GM12878 (cell line): ENCODE measurements around the gene IQCH.

Source experiments
- RAD51 ChIP-seq: fragments of 450-650 bp; IDR thresholded peaks from 2 replicates; pipeline ENCODE4 v1.6.1; 2016; ENCODE audit warnings: moderate library complexity, mild to moderate bottlenecking, inconsistent platforms
- RUNX3 ChIP-seq: IDR thresholded peaks from 2 replicates; pipeline ENCODE4 v1.6.1; 2012; ENCODE audit warnings: low read length, inconsistent platforms
- TF ChIP-seq, protein P1 (sequence below), 3 experiments: IDR thresholded peaks in 2 of 3; conservative IDR thresholded peaks in 1 of 3; 2 replicates each; pipeline ENCODE4 v1.5.1; 2011; ENCODE audit warnings: low read depth in 3 of 3, low read length in 3 of 3, mild to moderate bottlenecking in 3 of 3, control low read depth in 2 of 3, moderate library complexity in 2 of 3, inconsistent platforms in 1 of 3, mixed read lengths in 1 of 3; ENCODE audit not compliant: control insufficient read depth in 2 of 3, insufficient read depth in 1 of 3; ENCODE audit errors: extremely low read depth in 1 of 3
- TF ChIP-seq, protein P2 (sequence below): fragments of 450-650 bp; IDR thresholded peaks from 2 replicates; pipeline ENCODE4 v1.6.1; 2016; ENCODE audit warnings: mild to moderate bottlenecking, moderate library complexity, borderline replicate concordance

DNA sequence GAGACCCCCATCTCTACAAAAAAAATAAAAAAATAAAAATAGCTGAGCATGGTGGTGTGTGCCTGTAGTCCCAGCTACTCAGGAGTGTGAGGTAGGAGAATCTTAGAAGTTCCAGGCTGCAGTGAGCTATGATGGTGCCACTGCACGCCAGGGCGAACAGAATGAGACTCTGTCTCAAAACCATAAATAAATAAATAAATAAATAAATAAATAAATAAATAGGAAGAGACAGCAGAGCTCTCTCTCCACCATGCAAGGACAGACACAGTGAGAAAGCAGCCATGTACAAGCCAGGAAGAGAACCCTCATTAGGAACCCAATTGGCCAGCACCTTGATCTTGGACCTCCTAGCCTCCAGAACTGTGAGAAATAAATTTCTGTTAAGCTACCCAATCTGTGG is 261.0 kb downstream of the IQCH start:
- TF ChIP-seq, protein P1, sequence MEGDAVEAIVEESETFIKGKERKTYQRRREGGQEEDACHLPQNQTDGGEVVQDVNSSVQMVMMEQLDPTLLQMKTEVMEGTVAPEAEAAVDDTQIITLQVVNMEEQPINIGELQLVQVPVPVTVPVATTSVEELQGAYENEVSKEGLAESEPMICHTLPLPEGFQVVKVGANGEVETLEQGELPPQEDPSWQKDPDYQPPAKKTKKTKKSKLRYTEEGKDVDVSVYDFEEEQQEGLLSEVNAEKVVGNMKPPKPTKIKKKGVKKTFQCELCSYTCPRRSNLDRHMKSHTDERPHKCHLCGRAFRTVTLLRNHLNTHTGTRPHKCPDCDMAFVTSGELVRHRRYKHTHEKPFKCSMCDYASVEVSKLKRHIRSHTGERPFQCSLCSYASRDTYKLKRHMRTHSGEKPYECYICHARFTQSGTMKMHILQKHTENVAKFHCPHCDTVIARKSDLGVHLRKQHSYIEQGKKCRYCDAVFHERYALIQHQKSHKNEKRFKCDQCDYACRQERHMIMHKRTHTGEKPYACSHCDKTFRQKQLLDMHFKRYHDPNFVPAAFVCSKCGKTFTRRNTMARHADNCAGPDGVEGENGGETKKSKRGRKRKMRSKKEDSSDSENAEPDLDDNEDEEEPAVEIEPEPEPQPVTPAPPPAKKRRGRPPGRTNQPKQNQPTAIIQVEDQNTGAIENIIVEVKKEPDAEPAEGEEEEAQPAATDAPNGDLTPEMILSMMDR (IDR thresholded peaks at IDR 0.05 in 2 of 3, conservative IDR thresholded peaks at IDR 0.05 in 1 of 3; ENCODE audit: control insufficient read depth in 2 of 3, extremely low read depth in 1 of 3, insufficient read depth in 1 of 3, low read depth in 3 of 3, low read length in 3 of 3), result no peak
- TF ChIP-seq, protein P2, sequence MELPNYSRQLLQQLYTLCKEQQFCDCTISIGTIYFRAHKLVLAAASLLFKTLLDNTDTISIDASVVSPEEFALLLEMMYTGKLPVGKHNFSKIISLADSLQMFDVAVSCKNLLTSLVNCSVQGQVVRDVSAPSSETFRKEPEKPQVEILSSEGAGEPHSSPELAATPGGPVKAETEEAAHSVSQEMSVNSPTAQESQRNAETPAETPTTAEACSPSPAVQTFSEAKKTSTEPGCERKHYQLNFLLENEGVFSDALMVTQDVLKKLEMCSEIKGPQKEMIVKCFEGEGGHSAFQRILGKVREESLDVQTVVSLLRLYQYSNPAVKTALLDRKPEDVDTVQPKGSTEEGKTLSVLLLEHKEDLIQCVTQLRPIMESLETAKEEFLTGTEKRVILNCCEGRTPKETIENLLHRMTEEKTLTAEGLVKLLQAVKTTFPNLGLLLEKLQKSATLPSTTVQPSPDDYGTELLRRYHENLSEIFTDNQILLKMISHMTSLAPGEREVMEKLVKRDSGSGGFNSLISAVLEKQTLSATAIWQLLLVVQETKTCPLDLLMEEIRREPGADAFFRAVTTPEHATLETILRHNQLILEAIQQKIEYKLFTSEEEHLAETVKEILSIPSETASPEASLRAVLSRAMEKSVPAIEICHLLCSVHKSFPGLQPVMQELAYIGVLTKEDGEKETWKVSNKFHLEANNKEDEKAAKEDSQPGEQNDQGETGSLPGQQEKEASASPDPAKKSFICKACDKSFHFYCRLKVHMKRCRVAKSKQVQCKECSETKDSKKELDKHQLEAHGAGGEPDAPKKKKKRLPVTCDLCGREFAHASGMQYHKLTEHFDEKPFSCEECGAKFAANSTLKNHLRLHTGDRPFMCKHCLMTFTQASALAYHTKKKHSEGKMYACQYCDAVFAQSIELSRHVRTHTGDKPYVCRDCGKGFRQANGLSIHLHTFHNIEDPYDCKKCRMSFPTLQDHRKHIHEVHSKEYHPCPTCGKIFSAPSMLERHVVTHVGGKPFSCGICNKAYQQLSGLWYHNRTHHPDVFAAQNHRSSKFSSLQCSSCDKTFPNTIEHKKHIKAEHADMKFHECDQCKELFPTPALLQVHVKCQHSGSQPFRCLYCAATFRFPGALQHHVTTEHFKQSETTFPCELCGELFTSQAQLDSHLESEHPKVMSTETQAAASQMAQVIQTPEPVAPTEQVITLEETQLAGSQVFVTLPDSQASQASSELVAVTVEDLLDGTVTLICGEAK, result no peak
- no peak for TF ChIP-seq RAD51
- no peak for TF ChIP-seq RUNX3
